ENCODE data around the gene LGALS7. TPM values are rescaled to one million over a fixed set of nuclear protein-coding genes. Genes with fewer than 3 reads are reported as not detected.

The LGALS7 gene
- total and polyA plus RNA-seq, 2 of the 13 experiments (the other 11 are each of a cell fraction or from before 2014, with no cell fraction given) = 0.73 TPM; not detected in 1

- TF ChIP-seq ZHX2 (IDR thresholded peaks at IDR 0.05; ENCODE audit: low read depth) (no peak), ZHX2 (CRISPR knock-in tag; IDR thresholded peaks at IDR 0.05; ENCODE audit: borderline replicate concordance) (no peak), KLF9 (CRISPR knock-in tag; IDR thresholded peaks at IDR 0.05; ENCODE audit: low read depth) (no peak)
Measured at GRCh38 chr19:38728752-38729541, 44.4 kb downstream of the LGALS7 start (continued).

DNA sequence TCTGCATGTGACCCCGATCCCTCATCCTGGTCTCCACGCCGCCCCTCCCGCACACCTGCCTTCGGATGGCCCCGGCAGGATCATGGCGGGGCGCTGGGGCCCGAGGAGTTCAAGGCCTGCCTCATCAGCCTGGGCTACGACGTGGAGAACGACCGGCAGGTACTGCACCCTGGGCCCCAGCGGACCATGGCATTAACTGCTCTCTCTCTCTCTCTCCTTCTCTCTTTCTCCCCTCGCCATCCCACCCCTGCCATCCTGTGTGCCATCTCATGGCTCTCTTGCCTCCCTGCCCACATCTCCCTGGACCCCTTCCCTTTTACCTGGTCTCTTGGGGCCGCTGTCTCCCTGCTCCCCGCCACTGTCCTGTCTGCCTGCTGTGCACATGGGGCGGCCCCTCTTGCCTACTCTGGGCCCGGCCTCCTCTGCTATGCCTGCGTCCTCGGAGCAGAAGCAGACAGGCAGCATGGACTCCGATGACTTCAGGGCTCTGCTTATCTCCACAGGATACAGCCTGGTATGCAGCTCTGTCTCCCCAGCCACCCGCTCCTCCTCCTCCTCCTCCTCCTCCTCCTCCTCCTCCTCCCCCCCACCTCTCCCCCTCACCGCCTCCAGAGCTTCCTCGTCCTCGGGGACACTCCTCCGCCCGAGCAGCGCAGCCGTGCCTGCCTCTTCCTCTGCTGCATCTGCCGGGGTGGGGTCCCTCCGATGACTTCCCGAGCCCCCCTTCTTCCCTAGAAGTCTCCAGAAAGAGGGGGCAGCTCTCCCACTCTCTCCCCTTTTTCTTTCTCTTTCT is 45.3 kb downstream of the LGALS7 start:
- Histone ChIP-seq H3K4me1 (ENCODE audit: insufficient read depth, low read length) (peaks cover 4% of the 10 kb centered on the region), H3K27me3 (ENCODE audit: control insufficient read depth in 1 of 2, insufficient read depth in 2 of 2, low read length in 2 of 2) (no peaks in the 10 kb centered on the region), H3K36me3 (replicated peaks in 1 of 2; ENCODE audit: control insufficient read depth in 1 of 2, insufficient read depth in 2 of 2, low read length in 2 of 2) (peaks cover 26 to 62% of the 10 kb centered on the region in 2 experiments), H3K4me2 (ENCODE audit: low read depth, low read length) (no peak overlapping the region), H3K4me3 (replicated peaks in 1 of 3; ENCODE audit: insufficient read depth in 1 of 3, low read depth in 2 of 3, low read length in 3 of 3) (no peak overlapping the region), H3K9me3 (ENCODE audit: low read length) (no peaks in the 10 kb centered on the region), H3K79me2 (ENCODE audit: insufficient read depth, low read length) (no peaks in the 10 kb centered on the region), H3K9ac (ENCODE audit: insufficient read depth, low read depth, low read length) (no peak overlapping the region), H3K27ac (ENCODE audit: extremely low read length, insufficient read depth, low read length) (no peak overlapping the region), H4K20me1 (ENCODE audit: insufficient read depth, low read length) (no peaks in the 10 kb centered on the region), H2AFZ (ENCODE audit: low read length) (no peak overlapping the region)
- BruUV-seq (replicated peaks) = no TSS peak
- ATAC-seq (no peak), DNase-seq (ENCODE audit: low spot score) (no peak), FAIRE-seq (no peak)
- WGBS (ENCODE audit: low lambda C conversion rate) = 98% methylated on average over 33 of the region's 33 CpGs
- CTCF ChIA-PET (ENCODE audit: low intra/inter-chr PET ratio, low total read pairs) = no interaction called here
- intact Hi-C loops (cut with micrococcal nuclease; ENCODE audit: unreplicated experiment) = no loop called here
- POLR2A ChIA-PET = no interaction called here
- in situ Hi-C loops (cut with HindIII; ENCODE audit: extremely low pct_ligation_motif_present, low pct_unique_long_range_greater_than_20kb) = loop anchor here (25.0 kb wide), 1 partner anchor 184 kb away; the partner anchor contains the start of gene CCER2
- TF ChIP-seq TRIM24 (CRISPR knock-in tag; IDR thresholded peaks at IDR 0.05) = no peak
- TF ChIP-seq SP5 (CRISPR knock-in tag; IDR thresholded peaks at IDR 0.05; ENCODE audit: borderline replicate concordance, low read depth) = no peak
- no peak for TF ChIP-seq SNAI1 (CRISPR knock-in tag; IDR thresholded peaks at IDR 0.05; ENCODE audit: borderline replicate concordance)
- TF ChIP-seq ELK4 (CRISPR knock-in tag; IDR thresholded peaks at IDR 0.05; ENCODE audit: borderline replicate concordance) = no peak
- no peak for TF ChIP-seq ZNF589 (CRISPR knock-in tag; conservative IDR thresholded peaks at IDR 0.05)
- peak; percentile 94 for TF ChIP-seq ZNF768 (CRISPR knock-in tag; IDR thresholded peaks at IDR 0.05)
- no peak for TF ChIP-seq KDM4B (CRISPR knock-in tag; IDR thresholded peaks at IDR 0.05)
- no peak for TF ChIP-seq ZNF124 (CRISPR knock-in tag; IDR thresholded peaks at IDR 0.05)
- TF ChIP-seq HNRNPK (IDR thresholded peaks at IDR 0.05; ENCODE audit: low read depth, low read length, poor library complexity, severe bottlenecking) = peak; percentile 39
- peak; percentile 74 for TF ChIP-seq ZNF263 (CRISPR knock-in tag; IDR thresholded peaks at IDR 0.05)

Data from HepG2 (cell line).